GM21367 (cell line): ENCODE results near the gene UBE3C.

Source experiments
- ATAC-seq: cut with Tn5 transposase; IDR thresholded peaks from one replicate; pipeline ENCODE4 v1.9.1; 2021; ENCODE audit not compliant: unreplicated experiment

UBE3C gene

DNA sequence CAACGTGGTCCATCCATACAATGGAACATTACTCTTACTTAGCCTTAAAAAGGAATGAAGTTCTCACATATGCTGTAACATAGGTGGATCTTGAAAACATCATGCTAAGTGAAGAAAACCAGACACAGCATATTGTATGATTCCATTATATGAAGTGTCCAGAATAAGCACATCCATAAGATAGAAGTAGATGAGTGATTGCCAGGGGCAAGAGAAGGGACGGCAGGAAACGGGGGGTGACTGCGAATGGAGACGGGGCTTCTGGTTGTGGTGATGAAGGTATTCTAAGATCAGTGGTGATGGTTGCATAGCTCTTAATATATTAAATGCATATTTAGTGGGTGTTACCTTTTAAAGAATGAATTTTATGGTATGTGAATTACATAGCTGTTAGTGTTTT, 29.8 kb downstream of the UBE3C start:
- ATAC-seq = no peak

DNA sequence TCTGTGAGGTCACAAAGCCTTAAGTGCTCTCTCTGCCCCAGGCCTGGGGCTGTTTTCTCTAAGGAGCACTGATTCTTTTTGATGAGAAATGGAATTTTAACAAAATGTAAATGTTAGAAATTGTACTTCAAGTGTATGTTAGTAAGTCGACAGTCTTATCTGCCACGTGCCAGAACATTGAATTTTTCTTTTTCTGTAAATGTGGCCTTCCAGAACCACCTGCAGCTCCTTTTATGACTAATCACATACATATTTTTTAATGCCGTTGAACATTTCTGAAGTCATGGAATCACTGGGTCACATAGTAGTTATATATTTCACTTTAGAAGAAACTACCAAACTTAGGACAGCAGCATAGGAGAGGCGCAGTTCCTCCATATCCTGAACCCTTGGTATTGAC, 38.0 kb downstream of the UBE3C start:
- ATAC-seq = no peak

DNA sequence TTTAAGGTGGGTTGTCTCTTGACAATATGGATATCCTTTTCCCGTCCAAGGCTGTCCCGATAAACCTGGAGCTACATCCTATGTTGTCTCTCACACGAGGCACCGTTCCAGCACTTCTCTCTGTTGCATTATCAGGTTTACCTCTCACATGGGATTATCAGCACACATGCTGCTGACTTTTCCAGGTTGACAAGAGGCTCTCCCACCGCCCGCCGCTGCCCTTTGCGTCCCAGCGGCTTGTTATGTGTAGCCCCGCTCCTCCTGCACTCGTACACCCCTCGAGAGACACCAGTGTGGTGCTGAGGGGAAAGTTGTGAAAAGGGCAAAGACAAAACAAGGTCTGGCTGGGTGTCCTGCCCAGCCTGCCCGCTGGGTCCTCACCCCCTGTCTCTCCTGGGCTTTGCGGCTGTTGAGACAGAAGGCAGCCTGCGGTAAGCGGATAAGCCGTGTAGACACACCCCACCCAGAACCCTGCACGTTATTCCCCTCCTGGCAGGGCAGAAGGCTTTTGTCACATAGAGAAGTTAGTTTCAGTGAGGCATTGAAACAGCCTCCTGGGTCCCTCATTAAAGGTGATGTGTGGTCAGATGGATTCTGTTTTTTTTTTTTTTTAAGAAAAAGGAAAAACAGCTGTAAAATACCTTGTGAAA, 38.7 kb downstream of the UBE3C start:
- no peak for ATAC-seq

DNA sequence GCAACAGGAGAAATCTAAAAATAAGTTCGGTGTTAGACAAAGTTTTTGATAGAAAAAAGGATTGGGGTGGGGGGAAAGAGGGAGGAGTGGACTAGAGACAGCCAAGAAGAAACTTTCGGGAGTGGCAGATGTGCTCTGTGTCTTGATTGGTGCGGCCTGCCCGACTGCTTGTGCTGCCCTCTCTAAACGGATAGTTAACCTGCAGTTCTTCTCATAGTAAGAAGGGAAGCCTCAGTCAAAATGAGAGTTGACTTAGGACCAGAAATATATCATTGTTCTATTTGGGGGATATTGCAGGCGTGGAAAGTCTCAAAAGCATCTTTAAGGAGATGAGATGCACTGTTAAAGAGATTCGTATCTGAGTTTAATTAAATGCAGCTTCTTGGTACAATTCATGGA, 39.3 kb downstream of the UBE3C start:
- ATAC-seq = no peak

DNA sequence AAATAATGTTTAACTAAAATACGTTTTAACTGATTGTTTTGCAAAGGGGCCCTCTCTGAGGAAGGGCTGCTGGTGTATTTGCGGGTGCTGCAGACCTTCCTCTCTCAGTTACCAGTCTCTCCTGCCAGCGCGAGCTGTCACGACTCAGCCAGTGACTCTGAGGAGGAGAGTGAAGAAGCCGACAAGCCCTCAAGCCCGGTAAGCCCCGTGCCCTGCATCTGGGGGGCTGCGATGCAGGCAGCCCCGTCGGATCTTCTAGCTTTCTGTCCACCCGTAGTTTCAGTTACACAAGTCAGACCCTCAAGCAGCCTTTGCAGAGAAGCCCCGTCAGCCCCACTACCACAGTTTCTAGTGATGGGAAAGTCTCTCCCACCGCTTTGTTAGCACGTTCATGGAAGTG, 45.1 kb downstream of the UBE3C start:
- no peak for ATAC-seq

DNA sequence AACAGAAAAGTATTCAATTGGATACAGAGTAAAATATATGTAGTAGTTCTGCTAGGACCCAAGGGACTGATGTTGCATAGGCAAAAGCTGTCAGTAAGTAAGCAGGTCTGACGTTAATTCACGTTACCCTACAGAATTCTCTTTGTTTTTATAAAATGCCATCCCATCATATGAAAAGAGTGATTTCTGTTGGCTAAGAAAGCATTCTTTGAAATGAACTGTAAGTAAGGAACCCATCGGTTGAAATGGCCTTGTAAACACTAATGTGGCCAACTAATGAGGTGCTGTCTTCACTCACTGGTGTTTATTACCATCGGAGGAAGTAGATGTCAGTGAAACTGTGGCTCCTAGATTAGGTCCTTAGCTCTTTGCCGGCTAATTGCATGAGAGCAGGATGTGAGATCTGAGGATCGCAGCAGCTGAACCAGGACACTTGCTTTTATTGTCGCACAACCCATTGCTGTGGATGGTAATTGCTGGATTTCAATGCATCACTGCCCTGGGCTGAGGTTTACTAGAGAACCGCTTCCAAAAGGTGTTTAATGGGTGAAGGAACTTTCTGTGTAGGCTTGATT, 49.5 kb downstream of the UBE3C start:
- no peak for ATAC-seq

DNA sequence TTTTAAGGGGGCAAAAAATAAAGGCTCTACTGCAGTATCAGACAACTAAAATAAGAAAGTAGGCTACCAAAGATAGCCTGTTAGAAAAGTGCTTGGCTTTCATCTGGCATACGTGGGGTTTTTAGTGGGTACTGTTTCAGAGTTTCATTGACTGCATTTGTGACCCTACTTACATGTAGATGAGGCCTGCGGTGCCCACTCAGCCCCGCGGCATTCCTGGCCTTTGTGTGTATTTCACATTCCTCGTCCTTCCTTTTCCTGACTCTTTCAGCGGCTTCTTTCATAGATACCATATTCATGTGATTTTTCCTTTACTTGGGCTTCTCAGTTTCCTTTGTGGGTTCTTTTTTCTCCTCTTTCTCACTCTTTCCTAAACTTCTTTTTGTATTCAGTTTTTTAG, 50.7 kb downstream of the UBE3C start:
- no peak for ATAC-seq

DNA sequence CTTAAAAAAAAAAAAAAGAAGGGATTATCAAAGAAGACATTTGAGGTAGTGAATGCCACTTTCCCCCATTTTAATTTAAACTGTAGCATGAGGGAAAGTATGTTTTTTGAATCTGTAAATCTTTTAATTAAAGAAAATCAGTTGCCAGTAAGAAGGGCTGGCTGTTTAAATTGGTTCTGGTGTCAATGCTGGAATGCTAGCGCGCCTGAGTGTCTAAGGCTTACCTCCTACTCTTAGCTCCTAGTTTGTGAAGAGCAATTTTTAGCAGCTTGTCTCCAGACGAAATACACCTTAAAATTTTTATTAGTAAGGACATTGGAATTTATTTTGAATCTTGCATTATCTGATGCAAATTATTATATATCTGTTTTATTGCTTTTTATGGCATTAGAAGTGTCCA, 54.1 kb downstream of the UBE3C start:
- no peak for ATAC-seq

DNA sequence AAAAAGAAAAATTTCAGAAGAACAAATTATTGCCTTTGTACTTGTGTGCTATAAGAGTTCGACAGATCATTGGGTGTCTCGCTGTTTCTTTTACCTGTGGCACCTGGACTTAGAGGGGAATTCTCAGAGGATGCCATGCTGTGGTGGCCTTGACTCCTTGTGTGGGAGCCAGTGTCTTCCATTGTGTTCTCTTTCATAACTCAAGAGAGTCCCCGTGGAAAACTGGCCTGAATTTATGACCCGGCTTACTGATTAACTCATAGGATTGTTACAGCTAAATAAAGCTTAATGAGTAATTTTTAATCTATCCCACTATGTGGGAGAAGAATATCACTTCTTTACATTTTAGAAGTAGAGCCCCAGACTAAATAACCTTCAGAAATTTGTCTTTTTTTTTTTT, 54.5 kb downstream of the UBE3C start:
- no peak for ATAC-seq

DNA sequence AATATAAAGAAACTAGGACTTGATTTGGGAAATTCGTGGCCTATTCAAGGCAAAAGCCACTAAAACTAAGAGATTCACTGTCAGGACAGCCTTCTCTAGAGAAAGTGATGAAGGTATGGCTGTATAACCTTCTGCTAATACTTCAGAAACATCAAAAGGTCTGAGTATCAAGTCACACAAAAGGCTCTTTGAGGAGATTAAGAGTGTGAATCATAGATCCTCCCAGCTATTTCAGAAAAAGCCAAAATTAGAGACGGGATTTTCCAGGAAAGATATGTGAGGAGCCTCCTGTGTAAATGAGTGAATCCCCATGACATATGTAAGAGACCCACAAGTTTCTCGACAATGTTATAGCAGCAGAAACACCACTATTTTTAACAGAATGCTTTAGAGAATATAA, 56.2 kb downstream of the UBE3C start:
- ATAC-seq = no peak

DNA sequence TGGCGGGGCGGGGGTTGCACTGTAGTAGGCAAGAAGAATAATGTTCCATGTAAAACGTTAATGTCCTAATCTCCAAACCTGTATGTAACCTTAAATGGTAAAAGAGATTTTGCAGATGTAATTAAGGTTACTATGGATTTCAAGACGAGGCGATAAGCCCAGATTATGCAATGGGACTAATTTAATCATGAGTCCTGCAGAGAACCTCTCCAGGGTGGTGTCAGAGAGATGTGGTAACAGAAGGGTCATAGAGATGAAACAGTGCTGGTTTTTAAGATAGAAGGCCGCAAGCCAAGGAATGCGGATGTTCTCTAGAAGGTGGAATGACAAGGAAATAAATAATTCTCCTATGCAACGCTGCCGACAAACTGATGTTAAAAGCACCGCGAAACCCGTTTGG, 57.1 kb downstream of the UBE3C start:
- no peak for ATAC-seq

DNA sequence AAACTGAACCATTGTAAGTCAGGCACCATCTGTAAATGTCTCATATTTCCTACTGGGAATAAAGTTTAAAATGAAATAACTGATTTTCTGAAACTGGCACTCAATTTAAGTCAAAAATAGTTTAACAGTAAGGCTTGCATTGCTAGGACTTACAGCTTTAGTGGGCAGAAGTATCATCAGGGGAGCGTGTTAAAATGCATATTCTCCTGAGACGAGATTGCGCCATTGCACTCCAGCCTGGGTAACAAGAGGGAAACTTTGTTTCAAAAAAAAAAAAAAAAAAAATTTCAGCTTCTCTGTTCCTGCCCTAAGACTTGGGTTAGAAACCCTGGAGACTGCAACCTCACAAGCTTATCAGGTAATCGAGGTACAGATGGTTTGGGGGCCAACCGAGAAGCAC, 65.4 kb downstream of the UBE3C start:
- no peak for ATAC-seq

DNA sequence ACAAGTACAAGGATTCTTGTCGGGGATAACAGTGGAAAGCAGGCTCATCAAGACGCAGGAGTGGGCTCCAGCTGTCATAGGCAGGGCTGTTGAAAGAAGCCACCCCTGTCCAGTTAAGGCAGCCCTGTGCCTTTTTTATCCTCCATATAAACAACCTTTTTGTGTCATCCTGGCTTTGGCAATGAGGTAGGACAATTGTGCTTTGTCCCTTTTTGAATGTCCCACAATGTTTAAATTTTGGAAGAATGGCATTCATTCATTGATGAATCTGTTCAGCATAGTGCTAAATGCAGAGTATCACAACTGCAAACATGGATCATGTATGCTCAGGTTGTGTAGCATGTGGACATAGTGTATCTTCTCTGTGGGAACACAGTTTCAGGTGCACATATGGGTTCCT, 66.7 kb downstream of the UBE3C start:
- no peak for ATAC-seq

DNA sequence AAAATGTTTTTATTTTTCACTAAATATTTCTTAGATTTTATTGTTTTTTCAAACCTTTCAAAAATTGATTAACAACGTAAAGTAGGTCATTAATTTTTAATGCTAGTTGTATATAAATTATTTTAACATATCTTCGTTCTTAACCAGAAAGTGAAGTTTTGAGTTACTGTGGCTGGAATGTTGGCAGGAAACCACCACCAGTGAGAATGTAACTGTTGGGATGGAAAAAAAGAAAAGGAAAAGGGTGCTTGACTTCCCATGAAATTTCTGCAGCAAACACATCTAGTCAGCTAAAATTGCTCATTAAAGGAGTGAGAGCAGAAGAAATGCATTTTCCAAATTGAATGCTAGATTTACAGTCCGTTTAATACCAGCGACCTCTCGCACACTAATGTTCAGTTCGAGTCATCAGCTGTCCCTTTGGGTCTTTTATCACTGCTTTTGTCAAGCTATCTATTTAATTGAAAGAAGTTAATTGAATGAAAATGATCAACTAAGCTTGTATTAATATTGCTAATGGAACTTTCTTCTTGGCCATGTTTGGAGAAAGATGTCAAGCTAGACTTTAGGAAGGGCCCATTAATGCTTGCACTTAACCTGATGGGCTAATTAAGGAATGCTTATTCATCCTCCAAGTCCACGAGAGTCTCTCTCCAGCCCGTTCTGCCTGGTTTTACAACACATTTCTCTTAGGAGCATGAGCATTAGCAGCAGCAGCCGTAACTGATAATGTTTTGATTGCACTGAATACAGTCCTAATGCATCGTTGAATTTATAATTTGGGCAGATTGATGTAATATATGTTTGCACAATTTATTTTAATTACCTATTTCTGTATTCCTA, 70.1 kb downstream of the UBE3C start:
- no peak for ATAC-seq

DNA sequence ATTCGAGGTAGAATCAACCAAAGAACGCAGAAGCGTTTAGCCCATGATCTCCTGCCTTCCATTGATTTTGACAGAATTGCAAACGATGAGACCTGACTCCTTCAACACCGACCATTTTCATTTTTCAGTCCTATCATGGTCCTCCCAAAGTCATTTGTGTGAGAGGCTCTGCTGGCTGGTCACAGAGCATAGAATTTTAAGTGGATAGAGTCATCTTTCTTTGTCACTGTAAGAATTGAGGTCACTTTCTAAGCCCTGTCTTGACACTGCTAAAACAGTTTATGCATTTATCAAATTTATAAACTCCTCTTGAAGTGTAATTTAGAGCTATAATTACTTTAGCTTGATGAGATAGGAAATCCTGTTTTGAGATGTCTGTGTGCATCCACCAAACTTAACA, 72.0 kb downstream of the UBE3C start:
- ATAC-seq = no peak

DNA sequence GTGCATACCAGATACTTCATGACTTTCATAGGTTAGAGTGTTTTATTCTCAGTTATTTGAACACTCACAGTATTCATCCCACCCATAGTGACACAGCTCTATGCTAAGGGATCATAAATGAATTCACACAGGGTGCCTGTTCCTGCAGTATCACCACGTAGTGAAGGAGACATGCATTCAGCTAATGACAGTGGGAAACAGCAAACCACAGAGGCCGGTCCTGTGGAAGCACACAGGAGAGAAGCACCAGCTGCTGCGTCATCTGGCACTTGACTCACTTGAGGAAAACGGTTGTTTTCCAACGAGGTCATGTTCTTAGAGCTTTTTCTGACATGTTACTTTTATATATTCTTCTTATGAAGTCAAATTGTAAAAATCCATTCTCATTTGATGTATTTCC, 73.0 kb downstream of the UBE3C start:
- no peak for ATAC-seq

DNA sequence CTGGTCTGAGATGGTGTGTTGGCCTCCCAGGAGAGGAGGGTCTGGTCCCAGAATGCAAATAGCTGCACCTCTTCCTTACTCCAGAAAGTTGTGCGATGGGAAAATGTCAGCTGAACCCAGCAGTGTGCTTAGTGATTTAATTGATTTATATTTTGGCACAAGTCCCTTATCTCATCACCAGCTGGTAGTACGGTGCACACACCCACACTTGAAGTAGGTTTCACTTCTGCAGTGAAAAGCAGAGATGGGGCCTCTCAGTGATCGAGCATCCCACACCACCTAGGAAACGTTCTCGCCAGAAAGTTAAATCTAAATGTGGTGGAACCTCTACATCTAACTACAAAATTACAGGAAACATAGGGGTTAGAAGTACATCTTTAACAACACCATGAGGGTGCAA, 80.4 kb downstream of the UBE3C start:
- ATAC-seq = no peak

DNA sequence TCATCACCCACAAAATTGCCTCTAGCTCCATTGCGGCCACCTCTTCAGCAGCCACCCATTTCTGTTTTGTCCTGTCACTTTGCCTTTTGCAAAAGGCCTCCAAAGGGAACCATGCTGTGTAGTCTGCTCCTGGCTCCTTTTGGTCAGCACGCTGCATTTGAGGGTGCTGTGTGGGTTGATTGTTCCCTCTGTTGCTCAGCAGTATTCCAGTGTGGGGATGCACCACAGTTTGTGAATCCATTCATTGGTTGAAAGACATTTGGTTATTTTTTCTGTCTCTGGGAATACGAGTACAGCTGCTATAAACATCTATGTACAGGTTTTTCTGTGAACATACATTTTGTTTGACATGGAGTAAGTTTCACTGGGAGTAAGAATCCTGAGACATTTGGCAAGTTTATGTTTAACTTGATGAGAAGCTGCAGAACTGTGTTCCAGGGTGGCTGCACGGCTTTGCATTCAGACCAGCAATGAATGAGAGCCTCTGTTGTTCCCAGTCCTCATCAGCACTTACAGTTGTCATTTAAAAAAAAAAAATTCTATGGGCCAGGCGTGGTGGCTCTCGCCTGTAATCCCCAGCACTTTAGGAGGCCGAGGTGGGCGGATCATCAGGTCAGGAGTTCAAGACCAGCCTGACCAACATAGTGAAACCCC, 82.3 kb downstream of the UBE3C start:
- ATAC-seq = no peak

DNA sequence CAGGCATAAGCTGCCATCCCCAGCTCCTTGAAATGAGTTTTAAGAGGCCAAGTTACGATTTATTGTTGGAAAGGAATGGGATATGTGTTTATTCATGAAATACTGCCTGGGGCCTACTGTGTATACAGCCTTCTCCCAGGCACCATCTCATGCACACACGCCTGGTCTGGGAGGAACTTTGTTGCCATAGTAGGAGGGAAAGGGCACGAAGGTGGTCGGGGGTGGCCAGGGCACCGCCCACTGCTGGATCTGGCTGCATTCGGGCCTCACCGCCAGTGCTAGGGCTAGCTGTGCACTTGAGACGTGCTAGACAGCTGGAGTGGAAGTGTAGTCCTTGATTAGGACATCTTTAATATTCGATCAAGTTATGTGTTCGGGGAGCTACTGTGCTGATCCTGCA, 84.0 kb downstream of the UBE3C start:
- no peak for ATAC-seq

DNA sequence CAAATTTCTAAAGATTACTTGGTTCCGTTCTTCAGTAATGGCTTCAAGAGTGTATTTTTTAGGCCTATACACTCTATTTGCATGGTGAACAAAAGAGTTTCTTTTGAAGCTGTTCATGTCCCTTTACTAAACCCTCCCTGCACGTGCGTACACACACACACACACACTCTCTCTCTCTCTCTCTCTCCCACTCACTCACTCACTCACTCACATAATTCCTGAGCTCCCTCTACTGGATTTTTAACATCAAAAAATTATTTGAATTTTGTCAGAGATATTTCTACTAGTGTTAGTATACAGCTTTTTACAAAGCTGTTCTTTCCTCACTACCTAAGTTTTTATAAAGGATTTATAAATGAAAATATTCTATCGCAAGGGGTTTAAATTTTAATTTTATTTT, 85.9 kb downstream of the UBE3C start:
- no peak for ATAC-seq

DNA sequence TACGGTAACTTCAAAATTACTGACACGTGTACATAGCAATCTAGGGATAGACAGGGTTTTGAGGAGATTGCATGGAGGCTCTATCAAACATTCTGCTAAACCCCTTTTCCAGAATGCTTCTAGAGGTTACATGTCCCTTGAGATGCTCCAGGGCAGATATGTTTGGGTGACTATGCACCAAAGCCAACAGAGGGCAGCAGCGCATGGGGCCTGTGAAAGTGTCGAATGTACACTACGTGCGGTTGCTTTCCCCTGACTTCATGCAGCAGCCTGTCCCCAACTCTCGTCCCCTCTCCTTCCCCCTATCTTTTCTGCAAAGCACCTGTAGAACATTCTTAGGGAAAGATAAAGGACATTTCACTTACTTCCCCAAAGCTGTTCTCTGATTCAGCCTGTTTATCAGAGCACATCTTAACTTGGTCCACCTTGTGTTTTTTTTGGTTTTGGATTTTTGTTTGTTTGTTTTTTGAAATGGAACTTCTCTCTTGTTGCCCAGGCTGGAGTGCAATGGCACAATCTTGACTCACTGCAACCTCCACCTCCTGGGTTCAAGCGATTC, 90.2 kb downstream of the UBE3C start:
- ATAC-seq = no peak

DNA sequence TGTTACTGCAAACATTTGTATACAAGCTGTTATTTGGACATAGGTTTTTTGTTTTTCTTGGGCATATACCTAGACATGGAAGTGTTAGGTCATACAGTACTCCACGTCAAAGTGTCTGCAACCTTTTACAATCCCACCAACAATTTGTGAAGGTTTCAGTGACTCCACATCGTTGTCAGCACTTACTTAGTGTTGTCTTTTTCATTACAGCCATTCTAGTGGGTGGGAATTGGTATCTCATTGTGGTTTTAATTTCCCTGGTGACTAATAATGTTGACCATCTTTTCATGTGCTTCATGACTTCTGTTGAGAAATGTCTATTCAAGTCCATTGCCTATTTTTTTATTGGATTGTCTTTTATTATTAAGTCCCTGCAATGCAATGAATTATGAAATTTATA, 95.0 kb downstream of the UBE3C start:
- ATAC-seq = no peak
